Measurements from ENCODE around the gene CYP27C1.
"Not testable (repeated sequence)": the region's sequence is repeated elsewhere in the genome, so short reads cannot be mapped to it uniquely, and the experiment has no call there.

The CYP27C1 gene

GRCh38 chr2:127220102-127220767, at the start of gene CYP27C1:
Gene CYP27C1 (minus strand): TSS chr2:127220299. CDS start chr2:127220270, 29 bp downstream.
- no peak for DNase-seq (ENCODE audit: low read depth in 2 of 2)

GRCh38 chr2:127261804-127262406, 41.8 kb upstream of the CYP27C1 start:
- no peak for DNase-seq (ENCODE audit: low read depth in 2 of 2)

- no peak for DNase-seq (ENCODE audit: low read depth in 2 of 2)
These were observed 39.3 kb upstream of the CYP27C1 start for GRCh38 chr2:127259355-127259754.

- no peak for DNase-seq (ENCODE audit: low read depth in 2 of 2)
These were observed 36.8 kb upstream of the CYP27C1 start for GRCh38 chr2:127256866-127257265.

GRCh38 chr2:127256381-127256780, 36.3 kb upstream of the CYP27C1 start:
- no peak for DNase-seq (ENCODE audit: low read depth in 2 of 2)

GRCh38 chr2:127255721-127256120, 35.6 kb upstream of the CYP27C1 start:
- no peak for DNase-seq (ENCODE audit: low read depth in 2 of 2)

- DNase-seq (ENCODE audit: low read depth in 2 of 2) = no peak
These were observed 35.0 kb upstream of the CYP27C1 start for GRCh38 chr2:127255146-127255545.

GRCh38 chr2:127254386-127254981, 34.4 kb upstream of the CYP27C1 start:
- no peak for DNase-seq (ENCODE audit: low read depth in 2 of 2)

GRCh38 chr2:127241184-127241583, 21.1 kb upstream of the CYP27C1 start:
- DNase-seq (ENCODE audit: low read depth in 2 of 2) = not testable (repeated sequence)

GRCh38 chr2:127239395-127239794, 19.3 kb upstream of the CYP27C1 start:
- DNase-seq (ENCODE audit: low read depth in 2 of 2) = no peak

GRCh38 chr2:127237768-127238167, 17.7 kb upstream of the CYP27C1 start:
- DNase-seq (ENCODE audit: low read depth in 2 of 2) = not testable (repeated sequence)

GRCh38 chr2:127235082-127235702, 15.1 kb upstream of the CYP27C1 start:
- no peak for DNase-seq (ENCODE audit: low read depth in 2 of 2)

GRCh38 chr2:127233710-127234109, 13.6 kb upstream of the CYP27C1 start:
- DNase-seq (ENCODE audit: low read depth in 2 of 2) = no peak

- DNase-seq (ENCODE audit: low read depth in 2 of 2) = no peak
These were observed 11.2 kb upstream of the CYP27C1 start for GRCh38 chr2:127231130-127231865.

- DNase-seq (ENCODE audit: low read depth in 2 of 2) = no peak
These were observed 9.5 kb upstream of the CYP27C1 start for GRCh38 chr2:127229555-127229954.

GRCh38 chr2:127228102-127228501, 8.0 kb upstream of the CYP27C1 start:
- no peak for DNase-seq (ENCODE audit: low read depth in 2 of 2)

GRCh38 chr2:127227264-127227660, 7.2 kb upstream of the CYP27C1 start:
- not testable (repeated sequence) for DNase-seq (ENCODE audit: low read depth in 2 of 2)

- no peak for DNase-seq (ENCODE audit: low read depth in 2 of 2)
These were observed 6.6 kb upstream of the CYP27C1 start for GRCh38 chr2:127226520-127227263.

- DNase-seq (ENCODE audit: low read depth in 2 of 2) = no peak
These were observed 6.0 kb upstream of the CYP27C1 start for GRCh38 chr2:127226132-127226519.

GRCh38 chr2:127225186-127225960, 5.3 kb upstream of the CYP27C1 start:
- DNase-seq (ENCODE audit: low read depth in 2 of 2) = no peak

- DNase-seq (ENCODE audit: low read depth in 2 of 2) = not testable (repeated sequence)
These were observed 4.0 kb upstream of the CYP27C1 start for GRCh38 chr2:127224135-127224534.

Data from stimulated activated CD8-positive, alpha-beta memory T cell treated with anti-CD3 and anti-CD28 coated beads, Interleukin-7, amount 100 ng/mL, for 4 hours (primary cell).